Spleen (tissue), 11 donors: ENCODE measurements around the gene CHMP4B. TPM values are rescaled to one million over a fixed set of nuclear protein-coding genes. Genes with fewer than 3 reads are reported as not detected.

Experiments used
- DNase-seq: peaks from one replicate; pipeline ENCODE4 v3.0.0-alpha.2; 2020
- H3K27ac ChIP-seq, 8 donors: fragments of 200-600 bp; sonication (generic) in 7 of 8; 1 replicate in 4 of 8; 2 replicates in 4 of 8; pipeline versions ENCODE4 v1.5.0 to v1.8.0; 2016 to 2021; ENCODE audit warnings: inconsistent platforms in 4 of 8, mild to moderate bottlenecking in 4 of 8, moderate library complexity in 1 of 8
- H3K27me3 ChIP-seq, 7 donors: fragments of 200-600 bp; sonication (generic) in 6 of 7; replicated peaks in 1 of 7; 1 replicate in 4 of 7; 2 replicates in 3 of 7; pipeline versions ENCODE4 v1.5.0 to v1.8.0; 2016 to 2021; ENCODE audit warnings: inconsistent platforms in 3 of 7, mild to moderate bottlenecking in 1 of 7
- H3K36me3 ChIP-seq, 6 donors: fragments of 200-600 bp; sonication (generic) in 5 of 6; 1 replicate in 4 of 6; 2 replicates in 2 of 6; pipeline versions ENCODE4 v1.5.0 to v1.8.0; 2016 to 2021; ENCODE audit warnings: inconsistent platforms in 2 of 6
- H3K4me1 ChIP-seq, 6 donors: fragments of 200-600 bp; sonication (generic) in 5 of 6; 1 replicate in 3 of 6; 2 replicates in 3 of 6; pipeline versions ENCODE4 v1.5.0 to v1.8.0; 2016 to 2021; ENCODE audit warnings: inconsistent platforms in 3 of 6
- H3K4me3 ChIP-seq, 8 donors: fragments of 200-600 bp; sonication (generic) in 7 of 8; 1 replicate in 4 of 8; 2 replicates in 4 of 8; pipeline versions ENCODE4 v1.5.0 to v1.8.0; 2016 to 2021; ENCODE audit warnings: inconsistent platforms in 4 of 8, mild to moderate bottlenecking in 4 of 8, moderate library complexity in 2 of 8
- H3K9me3 ChIP-seq, 8 donors: fragments of 200-600 bp; sonication (generic) in 7 of 8; 1 replicate in 4 of 8; 2 replicates in 4 of 8; pipeline versions ENCODE4 v1.5.0 to v1.8.0; 2016 to 2021; ENCODE audit warnings: inconsistent platforms in 4 of 8
- POLR2A ChIP-seq, 3 donors: fragments of 450-650 bp; IDR thresholded peaks; one replicate each; pipeline ENCODE4 v1.5.1; 2017; ENCODE audit warnings: antibody characterized with exemption in 3 of 3, mild to moderate bottlenecking in 1 of 3
- POLR2AphosphoS5 ChIP-seq, 3 donors: sonication (generic); formaldehyde crosslinking; IDR thresholded peaks; one replicate each; pipeline ENCODE4 v1.5.1; 2017; ENCODE audit warnings: antibody characterized with exemption in 3 of 3
- WGBS, 5 donors: extraction: QIAGEN DNeasy Blood & Tissue Kit in 3 of 5; methylation state at CpG; one replicate each; pipeline versions ENCODE4 v1.1.5 to v1.1.7; 2013 to 2018; 5-methylcytosine and 5-hydroxymethylcytosine counted together
- intact Hi-C: fragments of 100-400 bp; cut with DNase I; formaldehyde crosslinking; loops from one replicate; pipeline ENCODE4 v1.15.0; 2023; ENCODE audit warnings: low total_unique reads
- polyA plus RNA-seq, 3 donors: library from polyadenylated mRNA; stranded (reverse); fragments of 200-250 nt; gene quantifications; one replicate each; pipeline ENCODE4 v1.2.1, GENCODE V29; 2013
- total RNA-seq, 7 donors: library from RNA; depleted of rRNA in 3 of 7; stranded (reverse); fragments of >200 nt in 3 of 7; fragmentation: NEBNext Ultra II Directional in 4 of 7; extraction: Animal tissue kit (Norgen Biotek cat#: 25700) in 4 of 7; gene quantifications; one replicate each; pipeline versions ENCODE4 v1.1.0 to v1.2.1, GENCODE V29; 2016 to 2021
- TF ChIP-seq, protein P1 (sequence below), 11 experiments: fragments of 200-600 bp in 7 of 11; fragments of 450-650 bp in 4 of 11; sonication (generic) in 4 of 11; IDR thresholded peaks in 8 of 11; conservative IDR thresholded peaks in 3 of 11; 1 replicate in 7 of 11; 2 replicates in 4 of 11; pipeline versions ENCODE4 v1.4.0 to v1.8.0; 2016 to 2021; ENCODE audit warnings: antibody characterized with exemption in 11 of 11, inconsistent platforms in 4 of 11, mild to moderate bottlenecking in 1 of 11
- donor health status: healthy with polysubstance abuse.
- donor health status: DM: no; HTN: no; CAD: no; lungs with moderate emphysema.
- donor health status: DM: no; HTN: no; CAD: no.
- donor health status: Bipolar disorder and iron deficiency.
- donor health status: healthy.
- donor health status: DM: no; HTN: no; CAD: no.
- donor health status: DM: yes; HTN: yes; CAD: no.

Gene CHMP4B
- total and polyA plus RNA-seq, 10 donors = 44.9 to 118 (median 74.7) TPM

DNA sequence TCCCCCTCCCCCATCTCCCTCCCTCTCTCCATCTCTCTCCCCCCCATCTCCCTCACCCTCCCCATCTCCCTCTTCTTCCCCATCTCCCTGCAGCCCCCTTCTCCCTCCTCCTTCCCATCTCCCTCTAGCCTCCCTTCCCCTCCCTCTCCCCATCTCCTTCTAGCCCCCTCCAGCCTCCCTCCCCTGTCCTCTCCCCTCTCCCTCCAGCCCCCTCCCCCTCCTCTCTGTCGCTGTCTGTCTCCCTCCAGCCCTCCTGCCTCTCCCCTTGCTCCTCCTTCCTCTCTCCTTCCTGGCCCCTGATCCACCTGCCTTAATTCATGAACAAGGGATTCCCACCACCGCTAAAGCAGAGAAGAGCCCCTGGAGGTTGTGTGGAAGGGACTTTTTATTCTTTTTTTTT lies 26.9 kb upstream of the CHMP4B start:
- no peak overlapping the region for H3K27ac ChIP-seq
- TF ChIP-seq, protein P1, sequence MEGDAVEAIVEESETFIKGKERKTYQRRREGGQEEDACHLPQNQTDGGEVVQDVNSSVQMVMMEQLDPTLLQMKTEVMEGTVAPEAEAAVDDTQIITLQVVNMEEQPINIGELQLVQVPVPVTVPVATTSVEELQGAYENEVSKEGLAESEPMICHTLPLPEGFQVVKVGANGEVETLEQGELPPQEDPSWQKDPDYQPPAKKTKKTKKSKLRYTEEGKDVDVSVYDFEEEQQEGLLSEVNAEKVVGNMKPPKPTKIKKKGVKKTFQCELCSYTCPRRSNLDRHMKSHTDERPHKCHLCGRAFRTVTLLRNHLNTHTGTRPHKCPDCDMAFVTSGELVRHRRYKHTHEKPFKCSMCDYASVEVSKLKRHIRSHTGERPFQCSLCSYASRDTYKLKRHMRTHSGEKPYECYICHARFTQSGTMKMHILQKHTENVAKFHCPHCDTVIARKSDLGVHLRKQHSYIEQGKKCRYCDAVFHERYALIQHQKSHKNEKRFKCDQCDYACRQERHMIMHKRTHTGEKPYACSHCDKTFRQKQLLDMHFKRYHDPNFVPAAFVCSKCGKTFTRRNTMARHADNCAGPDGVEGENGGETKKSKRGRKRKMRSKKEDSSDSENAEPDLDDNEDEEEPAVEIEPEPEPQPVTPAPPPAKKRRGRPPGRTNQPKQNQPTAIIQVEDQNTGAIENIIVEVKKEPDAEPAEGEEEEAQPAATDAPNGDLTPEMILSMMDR (IDR thresholded peaks at IDR 0.05 in 8 of 11, conservative IDR thresholded peaks at IDR 0.05 in 3 of 11) = no peak
- TF ChIP-seq POLR2AphosphoS5 (IDR thresholded peaks at IDR 0.05) (no peak), POLR2A (IDR thresholded peaks at IDR 0.05) (no peak)
- no peaks in the 10 kb centered on the region for H3K27me3 ChIP-seq
- H3K36me3 ChIP-seq = peaks cover 0 to 46% (median 8%) of the 10 kb centered on the region in 6 donors
- no peaks in the 10 kb centered on the region for H3K9me3 ChIP-seq
- 80 to 98% (median 92%) methylated on average over 2 of the region's 2 CpGs for WGBS, 5 donors
- H3K4me1 ChIP-seq = peaks cover 6 to 50% (median 17%) of the 10 kb centered on the region in 6 donors
- no peak overlapping the region for H3K4me3 ChIP-seq
- intact Hi-C loops = no loop called here
- DNase-seq = no peak

DNA sequence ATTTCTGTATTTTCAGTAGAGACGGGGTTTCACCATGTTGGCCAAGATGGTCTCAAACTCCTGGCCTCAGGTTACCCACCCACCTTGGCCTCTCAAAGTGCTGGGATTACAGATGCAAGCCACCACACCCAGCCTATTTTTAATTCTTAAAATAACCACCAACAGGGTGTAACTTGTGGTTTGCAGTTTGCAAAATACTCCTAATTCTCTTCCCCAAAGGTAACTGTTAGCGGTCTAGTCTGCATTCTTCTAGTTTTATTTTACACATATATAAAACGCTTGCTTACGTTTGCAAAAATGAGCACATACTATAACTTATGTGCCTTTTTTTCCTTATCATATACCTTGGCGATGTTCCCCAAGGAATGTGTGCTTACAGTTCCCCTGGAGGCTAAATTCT lies 25.6 kb upstream of the CHMP4B start:
- no peak for DNase-seq
- Histone ChIP-seq H3K9me3 (no peaks in the 10 kb centered on the region), H3K27ac (peak overlapping the region in 1 of 8 donors; percentile 12), H3K27me3 (no peaks in the 10 kb centered on the region), H3K4me1 (peaks cover 5 to 42% (median 18%) of the 10 kb centered on the region in 6 donors), H3K36me3 (peaks cover 0 to 53% (median 10%) of the 10 kb centered on the region in 6 donors), H3K4me3 (no peak overlapping the region)
- intact Hi-C loops = no loop called here
- no peak for TF ChIP-seq POLR2AphosphoS5 (IDR thresholded peaks at IDR 0.05)
- TF ChIP-seq, protein P1 (IDR thresholded peaks at IDR 0.05 in 8 of 11, conservative IDR thresholded peaks at IDR 0.05 in 3 of 11) = no peak
- no peak for TF ChIP-seq POLR2A (IDR thresholded peaks at IDR 0.05)
- 44 to 84% (median 53%) methylated on average over 5 of the region's 5 CpGs for WGBS, 5 donors

DNA sequence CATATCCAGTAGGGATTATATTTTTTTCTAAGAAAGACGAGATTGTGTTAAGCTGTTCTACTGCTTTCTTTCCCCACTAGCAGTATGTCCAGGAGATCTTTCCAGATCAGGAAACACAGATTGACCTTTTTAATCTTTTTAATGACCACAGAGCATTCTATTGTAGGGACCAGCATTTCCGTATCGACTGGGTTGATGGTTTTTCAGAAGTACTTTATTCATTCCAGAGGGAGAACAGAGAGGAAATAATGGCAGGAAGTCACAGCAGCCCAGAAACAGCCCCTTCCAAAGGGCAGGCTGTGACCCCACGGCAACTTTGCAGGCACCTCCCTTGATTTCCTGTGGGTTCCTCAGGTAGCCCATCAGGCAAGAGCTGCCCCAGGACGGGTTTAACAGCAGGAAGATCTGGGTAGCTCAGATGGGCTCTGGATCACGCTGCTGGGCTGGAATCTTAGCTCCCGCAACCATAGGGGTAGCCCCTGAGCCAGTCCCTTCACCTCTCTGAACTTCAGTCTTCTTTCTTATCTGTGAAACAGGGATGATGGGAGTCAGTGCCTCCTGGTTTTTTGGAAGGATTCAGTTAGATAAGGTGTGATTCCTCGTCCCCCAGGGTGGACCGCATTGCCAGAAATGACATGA lies 23.8 kb upstream of the CHMP4B start:
- TF ChIP-seq POLR2AphosphoS5 (IDR thresholded peaks at IDR 0.05) = no peak
- TF ChIP-seq POLR2A (IDR thresholded peaks at IDR 0.05) = no peak
- TF ChIP-seq, protein P1 (IDR thresholded peaks at IDR 0.05 in 8 of 11, conservative IDR thresholded peaks at IDR 0.05 in 3 of 11) = no peak
- H3K27me3 ChIP-seq = no peaks in the 10 kb centered on the region
- H3K4me1 ChIP-seq = peaks cover 5 to 47% (median 21%) of the 10 kb centered on the region in 6 donors
- intact Hi-C loops = no loop called here
- 39 to 66% (median 44%) methylated on average over 8 to 9 of the region's 9 CpGs for WGBS, 5 donors
- H3K4me3 ChIP-seq = no peak overlapping the region
- peak overlapping the region in 1 of 8 donors; percentile 33 for H3K27ac ChIP-seq
- no peak for DNase-seq
- H3K9me3 ChIP-seq = no peaks in the 10 kb centered on the region
- H3K36me3 ChIP-seq = peaks cover 0 to 50% (median 11%) of the 10 kb centered on the region in 6 donors

DNA sequence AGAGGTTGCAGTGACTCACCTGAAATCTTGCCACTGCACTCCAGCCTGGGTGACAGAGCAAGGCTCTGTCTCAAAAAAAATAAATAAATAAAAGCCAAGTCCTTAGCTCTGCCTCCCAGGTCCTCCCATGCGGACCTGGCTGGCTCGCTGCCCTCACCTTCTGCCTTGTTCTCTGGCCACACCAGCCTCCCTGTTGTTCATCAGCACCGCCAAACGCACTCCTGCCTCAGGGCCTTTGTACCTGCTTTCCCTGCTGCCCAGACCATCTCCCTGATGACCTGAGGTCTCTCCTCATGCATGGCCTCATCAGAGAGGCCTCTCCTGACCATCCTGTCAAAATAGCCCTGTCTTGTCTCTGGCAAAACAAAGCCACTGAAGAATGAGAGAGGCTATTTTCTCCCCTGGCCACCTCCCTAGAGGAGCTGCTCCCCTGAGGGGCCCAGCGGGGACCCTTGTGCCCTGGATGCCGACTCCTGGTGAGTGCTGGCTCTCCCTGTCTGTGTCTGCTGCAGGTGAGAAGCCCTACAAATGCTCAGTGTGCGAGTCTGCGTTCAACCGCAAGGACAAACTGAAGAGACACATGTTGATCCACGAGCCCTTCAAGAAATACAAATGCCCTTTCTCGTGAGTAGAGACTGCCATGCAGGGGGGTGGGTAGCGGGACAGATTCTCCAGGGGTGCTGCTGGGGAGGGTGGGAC lies 22.6 kb upstream of the CHMP4B start:
- Histone ChIP-seq H3K9me3 (no peaks in the 10 kb centered on the region), H3K4me3 (no peak overlapping the region), H3K4me1 (peaks cover 6 to 59% (median 26%) of the 10 kb centered on the region in 6 donors), H3K27me3 (no peaks in the 10 kb centered on the region), H3K27ac (no peak overlapping the region), H3K36me3 (peaks cover 0 to 39% (median 11%) of the 10 kb centered on the region in 6 donors)
- DNase-seq = no peak
- intact Hi-C loops = no loop called here
- TF ChIP-seq POLR2AphosphoS5 (IDR thresholded peaks at IDR 0.05) = no peak
- TF ChIP-seq POLR2A (IDR thresholded peaks at IDR 0.05) = no peak
- TF ChIP-seq, protein P1 (IDR thresholded peaks at IDR 0.05 in 8 of 11, conservative IDR thresholded peaks at IDR 0.05 in 3 of 11) = no peak
- WGBS, 5 donors = 94 to 99% (median 96%) methylated on average over 10 to 12 of the region's 12 CpGs
